ENCODE data around the gene JAK1. TPM values are rescaled to one million over a fixed set of nuclear protein-coding genes. Genes with fewer than 3 reads are reported as not detected.
A peak's percentile ranks its signal among the peaks of the same experiment; 100 is the strongest.

Gene JAK1
- total and polyA plus RNA-seq, 2 experiments from 2014 or later: 8.0 to 19.5 TPM

DNA sequence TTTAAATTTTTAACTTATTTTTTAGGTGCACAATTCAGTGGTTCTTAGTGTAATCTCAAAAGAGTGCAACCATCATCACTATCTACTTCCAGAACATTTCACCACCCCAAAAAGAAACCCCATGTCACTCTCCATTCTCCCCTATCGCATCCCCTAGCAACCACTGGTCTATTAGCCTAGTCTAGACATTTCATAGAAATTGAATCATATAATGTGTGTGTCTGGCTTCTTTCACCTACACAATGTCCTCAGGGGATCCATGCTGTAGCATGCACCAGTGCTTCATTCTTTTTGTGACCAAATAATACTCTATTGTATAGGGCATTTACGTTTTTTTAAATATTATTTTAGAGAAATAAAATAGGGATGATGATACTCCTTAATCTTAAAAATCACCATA is 64.7 kb downstream of the JAK1 start (continued):
- TF ChIP-seq, protein P1, sequence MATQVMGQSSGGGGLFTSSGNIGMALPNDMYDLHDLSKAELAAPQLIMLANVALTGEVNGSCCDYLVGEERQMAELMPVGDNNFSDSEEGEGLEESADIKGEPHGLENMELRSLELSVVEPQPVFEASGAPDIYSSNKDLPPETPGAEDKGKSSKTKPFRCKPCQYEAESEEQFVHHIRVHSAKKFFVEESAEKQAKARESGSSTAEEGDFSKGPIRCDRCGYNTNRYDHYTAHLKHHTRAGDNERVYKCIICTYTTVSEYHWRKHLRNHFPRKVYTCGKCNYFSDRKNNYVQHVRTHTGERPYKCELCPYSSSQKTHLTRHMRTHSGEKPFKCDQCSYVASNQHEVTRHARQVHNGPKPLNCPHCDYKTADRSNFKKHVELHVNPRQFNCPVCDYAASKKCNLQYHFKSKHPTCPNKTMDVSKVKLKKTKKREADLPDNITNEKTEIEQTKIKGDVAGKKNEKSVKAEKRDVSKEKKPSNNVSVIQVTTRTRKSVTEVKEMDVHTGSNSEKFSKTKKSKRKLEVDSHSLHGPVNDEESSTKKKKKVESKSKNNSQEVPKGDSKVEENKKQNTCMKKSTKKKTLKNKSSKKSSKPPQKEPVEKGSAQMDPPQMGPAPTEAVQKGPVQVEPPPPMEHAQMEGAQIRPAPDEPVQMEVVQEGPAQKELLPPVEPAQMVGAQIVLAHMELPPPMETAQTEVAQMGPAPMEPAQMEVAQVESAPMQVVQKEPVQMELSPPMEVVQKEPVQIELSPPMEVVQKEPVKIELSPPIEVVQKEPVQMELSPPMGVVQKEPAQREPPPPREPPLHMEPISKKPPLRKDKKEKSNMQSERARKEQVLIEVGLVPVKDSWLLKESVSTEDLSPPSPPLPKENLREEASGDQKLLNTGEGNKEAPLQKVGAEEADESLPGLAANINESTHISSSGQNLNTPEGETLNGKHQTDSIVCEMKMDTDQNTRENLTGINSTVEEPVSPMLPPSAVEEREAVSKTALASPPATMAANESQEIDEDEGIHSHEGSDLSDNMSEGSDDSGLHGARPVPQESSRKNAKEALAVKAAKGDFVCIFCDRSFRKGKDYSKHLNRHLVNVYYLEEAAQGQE (IDR thresholded peaks at IDR 0.05; ENCODE audit: unreplicated experiment): no peak

DNA sequence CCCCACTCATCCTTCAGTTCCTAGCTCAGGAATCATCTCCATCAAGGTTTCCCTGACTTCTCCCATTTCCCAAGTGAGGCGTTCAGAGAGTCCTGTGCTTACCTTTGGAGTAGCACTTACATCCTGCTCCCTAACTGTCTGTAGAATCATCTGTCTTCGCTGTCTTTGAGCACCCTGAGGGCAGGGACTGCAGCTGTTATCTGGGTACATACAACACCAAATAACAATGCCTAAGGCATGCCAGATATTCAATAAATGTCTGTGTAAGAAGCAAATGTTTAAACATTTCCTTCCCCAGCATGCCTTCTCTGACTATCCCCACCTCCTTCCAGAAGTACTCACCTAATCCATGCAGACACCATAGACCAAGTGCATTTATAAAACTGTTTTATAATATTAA is 65.4 kb downstream of the JAK1 start:
- ATAC-seq (no peak), DNase-seq (ENCODE audit: low spot score) (no peak)
- H3K4me2 ChIP-seq: no peak overlapping the region
- Mint-ChIP-seq H3K27ac (no peak overlapping the region), H3K4me3 (no peak overlapping the region), H3K27me3 (ENCODE audit: insufficient read depth, low read depth, poor library complexity) (peaks cover 4% of the 10 kb centered on the region), H3K9me3 (peaks cover 2% of the 10 kb centered on the region; the same call in 2 of the 3 replicates), H3K36me3 (ENCODE audit: low read depth) (0 out of 3 replicates have a peak, but pooled peaks cover 3% of the 10 kb centered on the region), H3K4me1 (peaks cover 36% of the 10 kb centered on the region)
- no peaks in the 10 kb centered on the region for H3K36me3 ChIP-seq (ENCODE audit: insufficient read depth)
- H4K20me1 ChIP-seq (replicated peaks; ENCODE audit: insufficient read depth): no peaks in the 10 kb centered on the region
- no peak overlapping the region for H3K27ac ChIP-seq (ENCODE audit: low read depth)
- no peak overlapping the region for H2AFZ ChIP-seq
- no peak overlapping the region for H3K4me3 ChIP-seq
- no peaks in the 10 kb centered on the region for H3F3A ChIP-seq (replicated peaks; ENCODE audit: low read depth)
- H3K79me2 ChIP-seq (replicated peaks; ENCODE audit: insufficient read depth): no peaks in the 10 kb centered on the region
- H3K9me2 ChIP-seq (ENCODE audit: insufficient read depth): no peaks in the 10 kb centered on the region
- H3K27me3 ChIP-seq (ENCODE audit: insufficient read depth): no peaks in the 10 kb centered on the region
- TF ChIP-seq ZNF331 (CRISPR knock-in tag; IDR thresholded peaks at IDR 0.05; ENCODE audit: low read depth) (no peak), CREB1 (CRISPR knock-in tag; IDR thresholded peaks at IDR 0.05; ENCODE audit: low read depth) (no peak), JUNB (IDR thresholded peaks at IDR 0.05; ENCODE audit: unreplicated experiment) (no peak), EZH2phosphoT487 (IDR thresholded peaks at IDR 0.05; ENCODE audit: unreplicated experiment) (no peak)
- H3K4me1 ChIP-seq (ENCODE audit: insufficient read depth): peaks cover 24% of the 10 kb centered on the region

DNA sequence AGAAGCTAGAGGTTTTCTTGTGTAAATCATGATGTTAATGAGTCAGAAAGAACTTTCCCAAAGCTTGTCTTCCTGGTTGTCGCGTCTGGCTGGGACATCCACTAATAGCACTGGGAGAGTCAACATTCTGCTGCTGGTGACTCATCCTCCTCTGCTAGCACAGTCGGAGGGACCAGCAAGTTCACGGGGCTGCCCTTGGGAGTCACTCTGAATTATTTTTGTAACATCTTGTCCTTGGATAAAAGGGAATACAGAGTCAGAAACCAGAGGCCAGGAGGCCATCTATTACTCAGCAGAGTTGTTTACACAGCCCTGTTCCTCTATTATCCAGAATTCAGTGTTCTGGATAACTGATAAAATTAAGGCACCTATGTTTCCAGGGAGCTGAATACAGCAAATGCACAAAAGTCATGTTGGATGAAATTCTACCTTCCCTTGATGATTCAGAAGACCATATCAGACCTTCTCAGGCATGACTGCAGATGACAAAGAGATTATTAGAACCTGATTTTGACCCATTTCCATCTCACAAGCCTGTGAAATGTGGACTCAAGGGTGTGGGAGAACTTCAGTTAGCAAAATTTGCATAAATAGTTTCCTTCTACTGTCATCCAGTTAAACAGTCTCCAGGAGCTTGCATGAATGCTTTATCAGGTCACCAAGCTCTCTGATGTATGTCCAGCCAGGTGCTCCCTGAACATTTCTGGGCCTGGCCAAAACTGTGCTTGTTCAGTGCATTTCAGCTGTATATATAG is 68.1 kb downstream of the JAK1 start:
- Mint-ChIP-seq H3K9me3 (peaks cover 2% of the 10 kb centered on the region; the same call in 2 of the 3 replicates), H3K27ac (peak overlapping the region; percentile 82), H3K27me3 (ENCODE audit: insufficient read depth, low read depth, poor library complexity) (peaks cover 4% of the 10 kb centered on the region), H3K4me1 (peaks cover 45% of the 10 kb centered on the region), H3K36me3 (ENCODE audit: low read depth) (0 out of 3 replicates have a peak, but pooled peaks cover 3% of the 10 kb centered on the region), H3K4me3 (no peak overlapping the region)
- ATAC-seq (peak; percentile 70), DNase-seq (ENCODE audit: low spot score) (peak; percentile 59)
- no peak overlapping the region for H3K4me3 ChIP-seq
- H2AFZ ChIP-seq: no peak overlapping the region
- no peaks in the 10 kb centered on the region for H4K20me1 ChIP-seq (replicated peaks; ENCODE audit: insufficient read depth)
- H3K27ac ChIP-seq (ENCODE audit: low read depth): peak overlapping the region; percentile 60
- H3K9me2 ChIP-seq (ENCODE audit: insufficient read depth): no peaks in the 10 kb centered on the region
- H3K36me3 ChIP-seq (ENCODE audit: insufficient read depth): no peaks in the 10 kb centered on the region
- H3K4me2 ChIP-seq: peak overlapping the region; percentile 37
- H3F3A ChIP-seq (replicated peaks; ENCODE audit: low read depth): no peaks in the 10 kb centered on the region
- H3K79me2 ChIP-seq (replicated peaks; ENCODE audit: insufficient read depth): no peaks in the 10 kb centered on the region
- peaks cover 24% of the 10 kb centered on the region for H3K4me1 ChIP-seq (ENCODE audit: insufficient read depth)
- H3K27me3 ChIP-seq (ENCODE audit: insufficient read depth): no peaks in the 10 kb centered on the region
- TF ChIP-seq ZNF331 (CRISPR knock-in tag; IDR thresholded peaks at IDR 0.05; ENCODE audit: low read depth) (no peak), STAT1 (IDR thresholded peaks at IDR 0.05; ENCODE audit: unreplicated experiment) (no peak), EZH2phosphoT487 (IDR thresholded peaks at IDR 0.05; ENCODE audit: unreplicated experiment) (no peak), EZH2 (IDR thresholded peaks at IDR 0.05; ENCODE audit: low read depth, unreplicated experiment) (no peak), ZNF114 (CRISPR knock-in tag; IDR thresholded peaks at IDR 0.05) (no peak), JUNB (IDR thresholded peaks at IDR 0.05; ENCODE audit: unreplicated experiment) (no peak), POLR2AphosphoS5 (IDR thresholded peaks at IDR 0.05; ENCODE audit: low read depth) (no peak), CREB1 (CRISPR knock-in tag; IDR thresholded peaks at IDR 0.05; ENCODE audit: low read depth) (no peak)
- TF ChIP-seq, protein P2, sequence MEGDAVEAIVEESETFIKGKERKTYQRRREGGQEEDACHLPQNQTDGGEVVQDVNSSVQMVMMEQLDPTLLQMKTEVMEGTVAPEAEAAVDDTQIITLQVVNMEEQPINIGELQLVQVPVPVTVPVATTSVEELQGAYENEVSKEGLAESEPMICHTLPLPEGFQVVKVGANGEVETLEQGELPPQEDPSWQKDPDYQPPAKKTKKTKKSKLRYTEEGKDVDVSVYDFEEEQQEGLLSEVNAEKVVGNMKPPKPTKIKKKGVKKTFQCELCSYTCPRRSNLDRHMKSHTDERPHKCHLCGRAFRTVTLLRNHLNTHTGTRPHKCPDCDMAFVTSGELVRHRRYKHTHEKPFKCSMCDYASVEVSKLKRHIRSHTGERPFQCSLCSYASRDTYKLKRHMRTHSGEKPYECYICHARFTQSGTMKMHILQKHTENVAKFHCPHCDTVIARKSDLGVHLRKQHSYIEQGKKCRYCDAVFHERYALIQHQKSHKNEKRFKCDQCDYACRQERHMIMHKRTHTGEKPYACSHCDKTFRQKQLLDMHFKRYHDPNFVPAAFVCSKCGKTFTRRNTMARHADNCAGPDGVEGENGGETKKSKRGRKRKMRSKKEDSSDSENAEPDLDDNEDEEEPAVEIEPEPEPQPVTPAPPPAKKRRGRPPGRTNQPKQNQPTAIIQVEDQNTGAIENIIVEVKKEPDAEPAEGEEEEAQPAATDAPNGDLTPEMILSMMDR (conservative IDR thresholded peaks at IDR 0.05; ENCODE audit: low read depth in 2 of 2): no peak
- TF ChIP-seq, protein P1 (IDR thresholded peaks at IDR 0.05; ENCODE audit: unreplicated experiment): no peak

Data from GM23338 (cell line).